Psoas muscle (tissue), 8 donors: ENCODE measurements around the gene NFATC1. TPM values are rescaled to one million over a fixed set of nuclear protein-coding genes. Genes with fewer than 3 reads are reported as not detected.

Experiments used
- ATAC-seq, 4 donors: fragments of 200-7000 bp; cut with Tn5 transposase; one replicate each; pipeline ENCODE4 v1.9.1; 2020; ENCODE audit warnings: moderate library complexity in 3 of 4, mild to moderate bottlenecking in 2 of 4
- DNase-seq, 2 donors: peaks; one replicate each; pipeline ENCODE4 v3.0.0-alpha.2; 2020
- H3K27ac ChIP-seq: fragments of 200-600 bp; one replicate; pipeline ENCODE4 v1.8.0; 2022
- H3K27me3 ChIP-seq, 3 donors: fragments of 200-600 bp in 1 of 3; one replicate each; pipeline versions ENCODE4 v1.6.1 to v1.8.0; 2013 to 2022; ENCODE audit warnings: low read length in 2 of 3, mild to moderate bottlenecking in 2 of 3, moderate library complexity in 1 of 3; ENCODE audit not compliant: insufficient read depth in 3 of 3
- H3K36me3 ChIP-seq, 2 donors: fragments of 200-600 bp in 1 of 2; one replicate each; pipeline versions ENCODE4 v1.6.1 to v1.8.0; 2013 to 2022; ENCODE audit warnings: low read depth in 1 of 2, mild to moderate bottlenecking in 1 of 2, moderate library complexity in 1 of 2; ENCODE audit not compliant: insufficient read depth in 1 of 2
- H3K4me1 ChIP-seq: fragments of 200-600 bp; one replicate; pipeline ENCODE4 v1.8.0; 2022
- H3K4me3 ChIP-seq: fragments of 200-600 bp; one replicate; pipeline ENCODE4 v1.8.0; 2022; ENCODE audit warnings: mild to moderate bottlenecking
- H3K9me3 ChIP-seq: fragments of 200-600 bp; one replicate; pipeline ENCODE4 v1.8.0; 2022
- CTCF ChIP-seq: fragments of 200-600 bp; IDR thresholded peaks from one replicate; pipeline ENCODE4 v1.8.0; 2022; ENCODE audit warnings: antibody characterized with exemption
- WGBS, 3 donors: extraction: QIAGEN DNeasy Blood & Tissue Kit; methylation state at CpG; one replicate each; pipeline versions ENCODE4 v1.1.6 to v1.1.7; 2013; 5-methylcytosine and 5-hydroxymethylcytosine counted together
- intact Hi-C, 2 donors: fragments of 100-400 bp; cut with DNase I; formaldehyde crosslinking; loops; one replicate each; pipeline versions ENCODE4 v1.11.0 to v1.14.2; 2022
- polyA plus RNA-seq, 3 donors: library from polyadenylated mRNA; stranded (reverse); fragments of 200-250 nt; gene quantifications; one replicate each; pipeline ENCODE4 v1.2.3, GENCODE V29; 2013
- total RNA-seq, 4 donors: library from RNA; stranded (reverse); fragmentation: NEBNext Ultra II Directional in 2 of 4; extraction: Animal tissue kit (Norgen Biotek cat#: 25700) in 2 of 4; gene quantifications; one replicate each; pipeline versions ENCODE4 v1.2.1 to v1.2.4, GENCODE V29; 2021 to 2023
- donor health status: healthy with polysubstance abuse.
- donor health status: DM: no; HTN: no; CAD: no; lungs with moderate emphysema.
- donor health status: Bipolar disorder and iron deficiency.
- donor health status: healthy.
- donor health status: DM: yes; HTN: yes; CAD: no.
- donor health status: DM: no; HTN: no; CAD: no.
- donor health status: DM: no; HTN: no; CAD: no.
- donor health status: DM: yes; HTN: yes; CAD: no.

NFATC1 gene
- total and polyA plus RNA-seq, 7 donors = 3.0 to 28.7 (median 21.0) TPM

GRCh38 chr18:79438089-79438897 lies 42.6 kb downstream of the NFATC1 start:
- ATAC-seq (peak in 3 of 4 donors; percentile 10 to 21 (median 16)), DNase-seq (no peak)
- no peaks in the 10 kb centered on the region for H3K27me3 ChIP-seq
- H3K4me3 ChIP-seq = peak overlapping the region; percentile 32
- TF ChIP-seq CTCF = no peak
- H3K27ac ChIP-seq = peak overlapping the region; percentile 85
- no peaks in the 10 kb centered on the region for H3K9me3 ChIP-seq
- intact Hi-C loops = loop anchor here (2.0 kb wide), 2 partner anchors 33 to 35 kb away; no protein-coding TSS in a partner anchor
- WGBS, 3 donors = 70 to 83% (median 76%) methylated on average over 36 of the region's 36 CpGs
- peaks cover 33% of the 10 kb centered on the region for H3K4me1 ChIP-seq
- peaks cover 0 to 14% of the 10 kb centered on the region in 2 donors for H3K36me3 ChIP-seq

GRCh38 chr18:79438898-79439627 lies 43.3 kb downstream of the NFATC1 start:
- Histone ChIP-seq H3K36me3 (peaks cover 0 to 8% of the 10 kb centered on the region in 2 donors), H3K27ac (peak overlapping the region; percentile 85), H3K4me1 (peaks cover 33% of the 10 kb centered on the region), H3K4me3 (peak overlapping the region; percentile 32), H3K27me3 (no peaks in the 10 kb centered on the region), H3K9me3 (no peaks in the 10 kb centered on the region)
- intact Hi-C loops = loop anchor here (2.0 kb wide), 2 partner anchors 34 to 36 kb away; no protein-coding TSS in a partner anchor
- WGBS, 3 donors = 26 to 49% (median 30%) methylated on average over 37 of the region's 37 CpGs
- ATAC-seq (peak; percentile 80 to 85 (median 82)), DNase-seq (peak; percentile 75 to 92)
- TF ChIP-seq CTCF = no peak

- intact Hi-C loops = loop anchor here (2.0 kb wide), 2 partner anchors 35 to 37 kb away; no protein-coding TSS in a partner anchor
- Histone ChIP-seq H3K4me1 (peaks cover 33% of the 10 kb centered on the region), H3K27ac (peak overlapping the region; percentile 85), H3K27me3 (no peaks in the 10 kb centered on the region), H3K36me3 (peaks cover 0 to 3% of the 10 kb centered on the region in 2 donors), H3K9me3 (no peaks in the 10 kb centered on the region), H3K4me3 (peak overlapping the region; percentile 32)
- WGBS, 3 donors = 31 to 51% (median 33%) methylated on average over 16 of the region's 16 CpGs
- DNase-seq (no peak), ATAC-seq (peak in 3 of 4 donors; percentile 35 to 59 (median 49))
- TF ChIP-seq CTCF = no peak
Observed at GRCh38 chr18:79439628-79440023, 43.9 kb downstream of the NFATC1 start.

GRCh38 chr18:79440316-79441110 lies 44.8 kb downstream of the NFATC1 start:
- H3K36me3 ChIP-seq = peaks cover 0 to 3% of the 10 kb centered on the region in 2 donors
- H3K4me1 ChIP-seq = peaks cover 41% of the 10 kb centered on the region
- H3K27ac ChIP-seq = peak overlapping the region; percentile 85
- no peak overlapping the region for H3K4me3 ChIP-seq
- ATAC-seq = peak in 2 of 4 donors; percentile 3 to 13
- no peak for DNase-seq
- intact Hi-C loops = no loop called here
- no peaks in the 10 kb centered on the region for H3K9me3 ChIP-seq
- H3K27me3 ChIP-seq = no peaks in the 10 kb centered on the region
- no peak for TF ChIP-seq CTCF
- WGBS, 3 donors = 79 to 89% (median 80%) methylated on average over 31 of the region's 31 CpGs
